GM23338 (cell line): ENCODE data around the gene DR1.

Experiments
- CREB1 ChIP-seq: fragments of 250-450 bp; sonication (Bioruptor Pico); IDR thresholded peaks from 2 replicates; pipeline ENCODE4 v1.5.0; 2020; ENCODE audit warnings: low read depth, mild to moderate bottlenecking, moderate library complexity
- EZH2 ChIP-seq: fragments of 200-600 bp; sonication (generic); IDR thresholded peaks from one replicate; pipeline ENCODE4 v1.8.0; 2017; ENCODE audit warnings: antibody characterized with exemption, mild to moderate bottlenecking, low read depth; ENCODE audit not compliant: unreplicated experiment
- EZH2phosphoT487 ChIP-seq: fragments of 200-600 bp; sonication (generic); IDR thresholded peaks from one replicate; pipeline ENCODE4 v1.8.1; 2018; ENCODE audit warnings: antibody characterized with exemption; ENCODE audit not compliant: unreplicated experiment
- JUNB ChIP-seq: IDR thresholded peaks from one replicate; pipeline ENCODE4 v1.6.1; 2016; ENCODE audit warnings: antibody characterized with exemption; ENCODE audit not compliant: unreplicated experiment
- NANOG ChIP-seq: IDR thresholded peaks from 2 replicates; pipeline ENCODE4 v1.6.1; 2016; ENCODE audit warnings: antibody characterized with exemption, borderline replicate concordance
- POLR2AphosphoS5 ChIP-seq: IDR thresholded peaks from 2 replicates; pipeline ENCODE4 v1.6.1; 2016; ENCODE audit warnings: antibody characterized with exemption, low read depth
- ZNF114 ChIP-seq: fragments of 250-450 bp; sonication (Bioruptor Pico); IDR thresholded peaks from 2 replicates; pipeline ENCODE4 v1.5.0; 2020; ENCODE audit warnings: mild to moderate bottlenecking, moderate library complexity
- ZNF331 ChIP-seq: fragments of 250-450 bp; sonication (Bioruptor Pico); IDR thresholded peaks from 2 replicates; pipeline ENCODE4 v1.5.0; 2020; ENCODE audit warnings: low read depth, mild to moderate bottlenecking, moderate library complexity
- TF ChIP-seq, protein P1 (sequence below), 2 experiments: fragments of 200-600 bp in 1 of 2; sonication (generic) in 1 of 2; conservative IDR thresholded peaks; 2 replicates each; pipeline versions ENCODE4 v1.5.1 to v1.6.1; 2016 to 2017; ENCODE audit warnings: antibody characterized with exemption in 2 of 2, low read depth in 2 of 2, mild to moderate bottlenecking in 2 of 2, moderate library complexity in 1 of 2
- TF ChIP-seq, protein P2 (sequence below): IDR thresholded peaks from one replicate; pipeline ENCODE4 v1.6.1; 2018; ENCODE audit warnings: antibody characterized with exemption; ENCODE audit not compliant: unreplicated experiment
- TF ChIP-seq, protein P3 (sequence below): IDR thresholded peaks from 2 replicates; pipeline ENCODE4 v1.6.1; 2016; ENCODE audit warnings: antibody characterized with exemption
- TF ChIP-seq, protein P4 (sequence below): fragments of 250-450 bp; sonication (Bioruptor Pico); IDR thresholded peaks from 2 replicates; pipeline ENCODE4 v1.5.0; 2020; ENCODE audit warnings: mild to moderate bottlenecking, moderate library complexity

DNA sequence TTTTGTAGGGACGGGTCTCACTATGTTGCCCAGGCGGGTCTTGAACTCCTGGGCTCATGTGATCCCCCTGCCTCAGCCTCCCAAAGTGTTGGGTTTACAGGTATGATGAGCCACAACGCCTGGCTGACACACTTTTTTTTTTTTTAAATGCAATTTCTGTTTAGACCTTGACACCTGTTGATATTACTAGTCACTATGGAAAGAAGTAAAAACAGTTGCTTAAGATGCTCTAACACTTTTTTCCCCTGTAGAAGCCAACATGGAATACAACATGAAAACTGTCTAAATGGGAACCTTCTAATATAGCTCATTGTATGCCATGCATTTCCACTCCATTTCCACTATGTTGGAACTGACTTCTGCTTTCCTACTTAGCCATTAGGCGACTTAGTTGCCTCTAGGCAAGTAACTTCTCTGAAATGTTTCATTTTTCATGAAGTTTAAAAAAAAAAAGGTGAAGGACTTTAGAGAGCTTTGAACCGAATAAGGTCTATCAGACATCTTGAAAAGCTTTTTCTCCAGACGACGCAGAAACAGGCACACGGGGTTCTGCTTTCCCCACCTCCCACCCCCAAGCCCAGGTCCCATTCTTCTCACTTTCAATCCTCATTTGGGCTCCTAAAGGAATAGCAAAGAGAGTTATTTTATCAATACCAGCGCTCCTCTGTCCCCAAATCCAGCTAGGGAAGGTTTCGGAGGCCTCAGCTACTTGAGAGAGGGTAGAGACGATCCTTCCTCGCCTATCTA is 648 bp upstream of the DR1 start:
- TF ChIP-seq, protein P1, sequence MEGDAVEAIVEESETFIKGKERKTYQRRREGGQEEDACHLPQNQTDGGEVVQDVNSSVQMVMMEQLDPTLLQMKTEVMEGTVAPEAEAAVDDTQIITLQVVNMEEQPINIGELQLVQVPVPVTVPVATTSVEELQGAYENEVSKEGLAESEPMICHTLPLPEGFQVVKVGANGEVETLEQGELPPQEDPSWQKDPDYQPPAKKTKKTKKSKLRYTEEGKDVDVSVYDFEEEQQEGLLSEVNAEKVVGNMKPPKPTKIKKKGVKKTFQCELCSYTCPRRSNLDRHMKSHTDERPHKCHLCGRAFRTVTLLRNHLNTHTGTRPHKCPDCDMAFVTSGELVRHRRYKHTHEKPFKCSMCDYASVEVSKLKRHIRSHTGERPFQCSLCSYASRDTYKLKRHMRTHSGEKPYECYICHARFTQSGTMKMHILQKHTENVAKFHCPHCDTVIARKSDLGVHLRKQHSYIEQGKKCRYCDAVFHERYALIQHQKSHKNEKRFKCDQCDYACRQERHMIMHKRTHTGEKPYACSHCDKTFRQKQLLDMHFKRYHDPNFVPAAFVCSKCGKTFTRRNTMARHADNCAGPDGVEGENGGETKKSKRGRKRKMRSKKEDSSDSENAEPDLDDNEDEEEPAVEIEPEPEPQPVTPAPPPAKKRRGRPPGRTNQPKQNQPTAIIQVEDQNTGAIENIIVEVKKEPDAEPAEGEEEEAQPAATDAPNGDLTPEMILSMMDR (conservative IDR thresholded peaks at IDR 0.05; ENCODE audit: low read depth in 2 of 2), result no peak
- TF ChIP-seq EZH2, result no peak
- no peak for TF ChIP-seq CREB1
- no peak for TF ChIP-seq EZH2phosphoT487
- no peak for TF ChIP-seq POLR2AphosphoS5
- TF ChIP-seq, protein P2, sequence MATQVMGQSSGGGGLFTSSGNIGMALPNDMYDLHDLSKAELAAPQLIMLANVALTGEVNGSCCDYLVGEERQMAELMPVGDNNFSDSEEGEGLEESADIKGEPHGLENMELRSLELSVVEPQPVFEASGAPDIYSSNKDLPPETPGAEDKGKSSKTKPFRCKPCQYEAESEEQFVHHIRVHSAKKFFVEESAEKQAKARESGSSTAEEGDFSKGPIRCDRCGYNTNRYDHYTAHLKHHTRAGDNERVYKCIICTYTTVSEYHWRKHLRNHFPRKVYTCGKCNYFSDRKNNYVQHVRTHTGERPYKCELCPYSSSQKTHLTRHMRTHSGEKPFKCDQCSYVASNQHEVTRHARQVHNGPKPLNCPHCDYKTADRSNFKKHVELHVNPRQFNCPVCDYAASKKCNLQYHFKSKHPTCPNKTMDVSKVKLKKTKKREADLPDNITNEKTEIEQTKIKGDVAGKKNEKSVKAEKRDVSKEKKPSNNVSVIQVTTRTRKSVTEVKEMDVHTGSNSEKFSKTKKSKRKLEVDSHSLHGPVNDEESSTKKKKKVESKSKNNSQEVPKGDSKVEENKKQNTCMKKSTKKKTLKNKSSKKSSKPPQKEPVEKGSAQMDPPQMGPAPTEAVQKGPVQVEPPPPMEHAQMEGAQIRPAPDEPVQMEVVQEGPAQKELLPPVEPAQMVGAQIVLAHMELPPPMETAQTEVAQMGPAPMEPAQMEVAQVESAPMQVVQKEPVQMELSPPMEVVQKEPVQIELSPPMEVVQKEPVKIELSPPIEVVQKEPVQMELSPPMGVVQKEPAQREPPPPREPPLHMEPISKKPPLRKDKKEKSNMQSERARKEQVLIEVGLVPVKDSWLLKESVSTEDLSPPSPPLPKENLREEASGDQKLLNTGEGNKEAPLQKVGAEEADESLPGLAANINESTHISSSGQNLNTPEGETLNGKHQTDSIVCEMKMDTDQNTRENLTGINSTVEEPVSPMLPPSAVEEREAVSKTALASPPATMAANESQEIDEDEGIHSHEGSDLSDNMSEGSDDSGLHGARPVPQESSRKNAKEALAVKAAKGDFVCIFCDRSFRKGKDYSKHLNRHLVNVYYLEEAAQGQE, result no peak
- no peak for TF ChIP-seq JUNB
- TF ChIP-seq, protein P3, sequence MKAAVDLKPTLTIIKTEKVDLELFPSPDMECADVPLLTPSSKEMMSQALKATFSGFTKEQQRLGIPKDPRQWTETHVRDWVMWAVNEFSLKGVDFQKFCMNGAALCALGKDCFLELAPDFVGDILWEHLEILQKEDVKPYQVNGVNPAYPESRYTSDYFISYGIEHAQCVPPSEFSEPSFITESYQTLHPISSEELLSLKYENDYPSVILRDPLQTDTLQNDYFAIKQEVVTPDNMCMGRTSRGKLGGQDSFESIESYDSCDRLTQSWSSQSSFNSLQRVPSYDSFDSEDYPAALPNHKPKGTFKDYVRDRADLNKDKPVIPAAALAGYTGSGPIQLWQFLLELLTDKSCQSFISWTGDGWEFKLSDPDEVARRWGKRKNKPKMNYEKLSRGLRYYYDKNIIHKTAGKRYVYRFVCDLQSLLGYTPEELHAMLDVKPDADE, result no peak
- TF ChIP-seq ZNF114 (CRISPR knock-in tag), result no peak
- TF ChIP-seq, protein P4, sequence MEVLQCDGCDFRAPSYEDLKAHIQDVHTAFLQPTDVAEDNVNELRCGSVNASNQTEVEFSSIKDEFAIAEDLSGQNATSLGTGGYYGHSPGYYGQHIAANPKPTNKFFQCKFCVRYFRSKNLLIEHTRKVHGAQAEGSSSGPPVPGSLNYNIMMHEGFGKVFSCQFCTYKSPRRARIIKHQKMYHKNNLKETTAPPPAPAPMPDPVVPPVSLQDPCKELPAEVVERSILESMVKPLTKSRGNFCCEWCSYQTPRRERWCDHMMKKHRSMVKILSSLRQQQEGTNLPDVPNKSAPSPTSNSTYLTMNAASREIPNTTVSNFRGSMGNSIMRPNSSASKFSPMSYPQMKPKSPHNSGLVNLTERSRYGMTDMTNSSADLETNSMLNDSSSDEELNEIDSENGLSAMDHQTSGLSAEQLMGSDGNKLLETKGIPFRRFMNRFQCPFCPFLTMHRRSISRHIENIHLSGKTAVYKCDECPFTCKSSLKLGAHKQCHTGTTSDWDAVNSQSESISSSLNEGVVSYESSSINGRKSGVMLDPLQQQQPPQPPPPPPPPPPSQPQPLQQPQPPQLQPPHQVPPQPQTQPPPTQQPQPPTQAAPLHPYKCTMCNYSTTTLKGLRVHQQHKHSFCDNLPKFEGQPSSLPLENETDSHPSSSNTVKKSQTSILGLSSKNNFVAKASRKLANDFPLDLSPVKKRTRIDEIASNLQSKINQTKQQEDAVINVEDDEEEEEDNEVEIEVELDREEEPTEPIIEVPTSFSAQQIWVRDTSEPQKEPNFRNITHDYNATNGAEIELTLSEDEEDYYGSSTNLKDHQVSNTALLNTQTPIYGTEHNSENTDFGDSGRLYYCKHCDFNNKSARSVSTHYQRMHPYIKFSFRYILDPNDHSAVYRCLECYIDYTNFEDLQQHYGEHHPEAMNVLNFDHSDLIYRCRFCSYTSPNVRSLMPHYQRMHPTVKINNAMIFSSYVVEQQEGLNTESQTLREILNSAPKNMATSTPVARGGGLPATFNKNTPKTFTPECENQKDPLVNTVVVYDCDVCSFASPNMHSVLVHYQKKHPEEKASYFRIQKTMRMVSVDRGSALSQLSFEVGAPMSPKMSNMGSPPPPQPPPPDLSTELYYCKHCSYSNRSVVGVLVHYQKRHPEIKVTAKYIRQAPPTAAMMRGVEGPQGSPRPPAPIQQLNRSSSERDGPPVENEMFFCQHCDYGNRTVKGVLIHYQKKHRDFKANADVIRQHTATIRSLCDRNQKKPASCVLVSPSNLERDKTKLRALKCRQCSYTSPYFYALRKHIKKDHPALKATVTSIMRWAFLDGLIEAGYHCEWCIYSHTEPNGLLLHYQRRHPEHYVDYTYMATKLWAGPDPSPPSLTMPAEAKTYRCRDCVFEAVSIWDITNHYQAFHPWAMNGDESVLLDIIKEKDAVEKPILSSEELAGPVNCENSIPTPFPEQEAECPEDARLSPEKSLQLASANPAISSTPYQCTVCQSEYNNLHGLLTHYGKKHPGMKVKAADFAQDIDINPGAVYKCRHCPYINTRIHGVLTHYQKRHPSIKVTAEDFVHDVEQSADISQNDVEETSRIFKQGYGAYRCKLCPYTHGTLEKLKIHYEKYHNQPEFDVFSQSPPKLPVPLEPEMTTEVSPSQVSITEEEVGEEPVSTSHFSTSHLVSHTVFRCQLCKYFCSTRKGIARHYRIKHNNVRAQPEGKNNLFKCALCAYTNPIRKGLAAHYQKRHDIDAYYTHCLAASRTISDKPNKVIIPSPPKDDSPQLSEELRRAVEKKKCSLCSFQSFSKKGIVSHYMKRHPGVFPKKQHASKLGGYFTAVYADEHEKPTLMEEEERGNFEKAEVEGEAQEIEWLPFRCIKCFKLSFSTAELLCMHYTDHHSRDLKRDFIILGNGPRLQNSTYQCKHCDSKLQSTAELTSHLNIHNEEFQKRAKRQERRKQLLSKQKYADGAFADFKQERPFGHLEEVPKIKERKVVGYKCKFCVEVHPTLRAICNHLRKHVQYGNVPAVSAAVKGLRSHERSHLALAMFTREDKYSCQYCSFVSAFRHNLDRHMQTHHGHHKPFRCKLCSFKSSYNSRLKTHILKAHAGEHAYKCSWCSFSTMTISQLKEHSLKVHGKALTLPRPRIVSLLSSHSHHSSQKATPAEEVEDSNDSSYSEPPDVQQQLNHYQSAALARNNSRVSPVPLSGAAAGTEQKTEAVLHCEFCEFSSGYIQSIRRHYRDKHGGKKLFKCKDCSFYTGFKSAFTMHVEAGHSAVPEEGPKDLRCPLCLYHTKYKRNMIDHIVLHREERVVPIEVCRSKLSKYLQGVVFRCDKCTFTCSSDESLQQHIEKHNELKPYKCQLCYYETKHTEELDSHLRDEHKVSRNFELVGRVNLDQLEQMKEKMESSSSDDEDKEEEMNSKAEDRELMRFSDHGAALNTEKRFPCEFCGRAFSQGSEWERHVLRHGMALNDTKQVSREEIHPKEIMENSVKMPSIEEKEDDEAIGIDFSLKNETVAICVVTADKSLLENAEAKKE (CRISPR knock-in tag), result no peak
- TF ChIP-seq NANOG, result no peak
- no peak for TF ChIP-seq ZNF331 (CRISPR knock-in tag)
